Measurements from ENCODE around the gene USP9Y. TPM values are rescaled to one million over a fixed set of nuclear protein-coding genes. Genes with fewer than 3 reads are reported as not detected.

USP9Y gene
- total and polyA plus RNA-seq, 10 of the 15 experiments (the other 5 are each of a cell fraction or from before 2014, with no cell fraction given) = 0.08 TPM; not detected in 9

GRCh38 chrY:12752856-12753255 lies 51.8 kb downstream of the USP9Y start:
- no peaks in the 10 kb centered on the region for H3K36me3 ChIP-seq (ENCODE audit: control insufficient read depth in 2 of 2, insufficient read depth in 2 of 2, low read length in 1 of 2)

More at GRCh38 chrY:12752856-12753255, 51.8 kb downstream of the USP9Y start:
- POLR2A ChIA-PET = no interaction called here
- no peak for TF ChIP-seq NR2F1 (conservative IDR thresholded peaks at IDR 0.05)
- no peak for TF ChIP-seq E2F4 (IDR thresholded peaks at IDR 0.05; ENCODE audit: low read depth, low read length)
- no peak for TF ChIP-seq TCF12 (IDR thresholded peaks at IDR 0.05; ENCODE audit: low read depth, low read length)
- no peak for TF ChIP-seq ZNF384 (IDR thresholded peaks at IDR 0.05; ENCODE audit: borderline replicate concordance, low read depth, low read length)
- TF ChIP-seq HCFC1 (IDR thresholded peaks at IDR 0.05; ENCODE audit: low read length) = no peak
- no peak for TF ChIP-seq KAT2A (conservative IDR thresholded peaks at IDR 0.05; ENCODE audit: control insufficient read depth, low read depth, low read length)
- no peak for TF ChIP-seq CBX5 (IDR thresholded peaks at IDR 0.05; ENCODE audit: low read depth)
- no peak for TF ChIP-seq CHD2 (IDR thresholded peaks at IDR 0.05; ENCODE audit: borderline replicate concordance, low read depth, low read length)
- no peak for TF ChIP-seq CBFB (IDR thresholded peaks at IDR 0.05; ENCODE audit: low read depth)
- no peak for TF ChIP-seq E4F1 (IDR thresholded peaks at IDR 0.05; ENCODE audit: borderline replicate concordance, partially characterized antibody)
- TF ChIP-seq EZH2 (IDR thresholded peaks at IDR 0.05; ENCODE audit: borderline replicate concordance, control insufficient read depth, low read depth, low read length) = no peak
- no TSS peak for BruUV-seq (replicated peaks)
- WGBS (ENCODE audit: insufficient coverage, insufficient replicate concordance, low lambda C conversion rate, missing lambda C conversion rate) = no CpG with 5 or more reads among the region's 6 CpGs
- H4K20me1 ChIP-seq (ENCODE audit: control insufficient read depth, insufficient read depth) = no peaks in the 10 kb centered on the region
- no peak overlapping the region for H3K4me3 ChIP-seq
- SMC1A ChIA-PET (ENCODE audit: uncharacterized antibody, unreplicated experiment) = no interaction called here
- RAD21 ChIA-PET (ENCODE audit: unreplicated experiment) = no interaction called here
- in situ Hi-C loops (cut with MboI) = no loop called here
- no peak for FAIRE-seq
- H3K9me3 ChIP-seq (replicated peaks; ENCODE audit: control insufficient read depth, insufficient read depth, low read length) = no peaks in the 10 kb centered on the region
- intact Hi-C loops (cut with micrococcal nuclease; ENCODE audit: unreplicated experiment) = no loop called here
- DNase-seq (ENCODE audit: low read depth, low spot score) = no peak
- no peak overlapping the region for H3K27ac ChIP-seq (ENCODE audit: control insufficient read depth, insufficient read depth)
- no peak overlapping the region for H3K9ac ChIP-seq (ENCODE audit: control insufficient read depth, insufficient read depth, low read length)
- CTCF ChIA-PET = no interaction called here
- H3K4me2 ChIP-seq (ENCODE audit: control insufficient read depth, insufficient read depth) = no peak overlapping the region
- no peak overlapping the region for H2AFZ ChIP-seq (ENCODE audit: control insufficient read depth, low read depth, low read length)
- no peaks in the 10 kb centered on the region for H3K27me3 ChIP-seq (replicated peaks in 1 of 2; ENCODE audit: control insufficient read depth in 2 of 2, insufficient read depth in 2 of 2, low read length in 1 of 2)
- no peak for ATAC-seq
- no peaks in the 10 kb centered on the region for H3K79me2 ChIP-seq (ENCODE audit: control insufficient read depth, insufficient read depth, low read length)
- H3K4me1 ChIP-seq (ENCODE audit: control insufficient read depth, insufficient read depth, low read length) = no peaks in the 10 kb centered on the region

All from GM12878 (cell line).